HG02571 (cell line): ENCODE results near the gene DHRS4.

ENCODE experiments used
- ATAC-seq: cut with Tn5 transposase; IDR thresholded peaks from one replicate; pipeline ENCODE4 v1.9.1; 2021; ENCODE audit warnings: mild to moderate bottlenecking, moderate library complexity; ENCODE audit not compliant: unreplicated experiment

Gene DHRS4

GRCh38 chr14:23953464-23954278 is at the start of gene DHRS4:
Gene DHRS4, plus strand, starts transcription at chr14:23953770. Its CDS starts 19 bp downstream, at chr14:23953789.
- peak; percentile 88 for ATAC-seq

DNA sequence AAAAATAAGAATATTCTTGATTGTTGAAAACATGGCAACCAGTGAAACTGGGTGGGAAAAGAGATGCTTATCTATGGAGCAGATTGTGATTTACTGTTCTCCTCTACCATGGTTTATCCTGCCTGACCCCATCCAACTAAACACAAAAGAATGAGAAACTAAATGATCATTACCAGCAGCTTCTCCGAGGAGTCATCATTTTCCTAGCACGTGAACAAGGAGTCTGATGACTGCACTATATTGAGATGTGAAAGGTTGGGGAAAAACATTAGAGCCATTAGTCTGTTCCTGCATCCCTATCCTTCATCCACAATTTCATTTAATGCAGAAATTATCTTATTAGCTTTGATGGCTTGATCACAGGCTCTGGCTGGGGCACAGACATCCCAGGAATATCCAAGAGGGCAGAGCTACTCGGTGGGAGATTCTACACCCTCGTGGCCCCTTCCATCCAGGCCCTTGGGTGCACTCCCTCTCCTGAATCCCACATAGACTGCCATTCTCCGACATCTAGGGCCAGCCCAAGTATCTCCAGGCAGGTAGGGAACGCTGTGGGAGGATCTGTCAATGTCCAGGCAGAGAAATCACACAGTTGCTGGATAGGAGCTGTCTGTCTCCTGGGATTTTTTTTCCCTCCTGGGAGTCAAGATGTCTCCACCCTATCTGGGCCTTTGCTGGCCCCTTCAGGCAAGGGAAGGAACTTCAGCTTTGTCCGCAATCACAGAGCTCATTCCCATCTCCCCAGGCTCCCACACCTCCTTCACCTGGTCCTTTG is 43.3 kb upstream of the DHRS4 start:
- ATAC-seq = no peak

DNA sequence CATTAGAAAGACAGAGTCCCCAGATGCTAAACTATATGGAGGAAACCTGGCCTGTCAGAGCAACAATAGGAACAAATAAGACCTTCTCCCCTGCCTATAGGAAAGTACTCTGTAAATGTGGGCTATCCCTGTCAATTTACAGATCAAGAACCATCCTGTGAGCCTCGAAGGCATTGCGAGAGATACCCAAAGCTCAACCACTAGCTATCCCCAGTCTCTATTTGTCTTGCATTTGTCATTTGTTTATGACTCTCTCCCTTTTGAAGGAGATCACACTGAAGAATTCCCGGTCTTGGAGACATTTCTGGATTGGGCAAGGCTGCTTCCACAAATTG is 42.7 kb upstream of the DHRS4 start:
- ATAC-seq = no peak

DNA sequence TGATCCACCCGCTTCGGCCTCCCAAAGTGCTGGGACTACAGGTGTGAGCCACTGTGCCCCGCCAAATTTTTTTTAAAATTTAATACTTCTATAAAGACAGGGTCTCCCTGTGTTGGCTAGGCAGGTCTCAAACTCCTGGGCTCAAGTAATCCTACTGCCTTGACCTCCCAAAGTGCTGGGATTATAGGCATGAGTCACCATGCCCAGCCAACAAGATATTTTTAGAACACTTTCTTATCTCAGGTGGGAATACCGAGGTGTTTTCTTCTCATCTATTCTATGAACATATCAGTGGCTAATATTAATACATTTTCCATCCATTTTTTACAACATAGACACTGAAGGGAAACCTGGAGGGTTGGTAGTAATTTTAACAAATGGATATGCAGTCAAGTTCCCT is 38.0 kb upstream of the DHRS4 start:
- no peak for ATAC-seq

DNA sequence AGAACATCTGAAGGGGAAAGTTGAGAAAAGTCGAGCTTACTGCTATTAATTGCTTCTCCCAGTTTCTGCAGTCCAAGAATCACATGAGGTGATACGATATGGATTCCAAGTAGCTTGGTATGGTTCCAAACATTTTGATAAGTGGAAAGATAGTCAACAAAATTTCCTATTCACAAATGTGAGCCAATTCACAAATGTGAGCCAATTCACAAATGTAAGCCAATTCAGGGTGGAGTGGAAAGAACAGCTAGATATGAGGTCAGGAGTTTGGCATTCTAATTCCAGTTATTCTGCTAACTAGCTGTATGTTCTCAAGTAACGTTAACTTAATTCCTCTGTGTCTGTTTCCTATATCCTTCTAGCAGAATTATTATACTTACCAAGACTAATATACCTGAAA is 37.6 kb upstream of the DHRS4 start:
- ATAC-seq = no peak

- no peak for ATAC-seq
Measured at GRCh38 chr14:23916446-23916845, 37.1 kb upstream of the DHRS4 start.

- ATAC-seq = no peak
Measured at GRCh38 chr14:23922545-23922944, 31.0 kb upstream of the DHRS4 start.

DNA sequence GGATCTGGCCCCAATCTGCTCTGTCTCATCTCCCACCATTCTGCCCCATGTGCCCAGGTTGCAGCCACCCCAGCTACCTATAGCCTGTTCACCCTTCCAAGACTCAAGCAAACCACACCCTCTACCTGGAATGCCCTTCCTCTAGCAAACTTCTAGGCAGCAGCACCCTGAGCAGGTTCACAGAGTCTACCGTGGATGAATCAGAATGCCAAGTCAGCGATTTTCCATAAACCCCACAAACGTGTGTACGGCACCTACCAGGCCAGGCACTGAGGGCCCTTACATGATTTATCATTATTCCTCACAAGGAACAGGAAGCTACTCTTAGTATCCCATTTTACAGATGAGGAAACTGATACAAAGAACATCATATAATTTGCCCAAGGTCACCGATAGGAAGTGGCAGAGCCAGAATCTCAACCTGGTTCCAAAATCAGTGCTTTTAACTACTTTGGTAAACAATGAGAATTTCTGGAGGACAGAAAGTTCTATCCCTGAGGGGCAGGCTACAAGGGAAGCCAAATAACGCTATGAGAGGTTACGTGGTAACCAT is 28.0 kb upstream of the DHRS4 start:
- ATAC-seq = no peak

DNA sequence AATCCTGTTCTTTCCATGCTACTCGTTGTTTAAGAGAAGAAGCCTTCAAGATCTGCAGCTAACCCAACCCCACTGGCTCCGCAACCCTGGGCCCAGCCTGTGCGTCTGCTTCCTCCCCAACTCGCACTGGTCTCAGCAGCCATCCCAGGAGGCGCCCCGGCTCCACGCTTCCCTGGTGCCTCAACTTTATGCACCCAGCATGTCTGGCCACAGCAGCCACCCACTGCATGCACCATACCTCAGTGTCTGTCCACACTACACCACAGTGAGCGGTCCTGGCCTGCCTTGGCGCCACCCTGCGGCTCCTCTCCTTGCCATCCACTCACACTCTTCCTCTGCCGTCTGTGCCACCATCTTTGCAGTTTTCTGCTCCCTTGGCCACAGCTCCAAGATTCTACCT is 27.0 kb upstream of the DHRS4 start:
- no peak for ATAC-seq

- no peak for ATAC-seq
Measured at GRCh38 chr14:23929136-23929535, 24.4 kb upstream of the DHRS4 start.

DNA sequence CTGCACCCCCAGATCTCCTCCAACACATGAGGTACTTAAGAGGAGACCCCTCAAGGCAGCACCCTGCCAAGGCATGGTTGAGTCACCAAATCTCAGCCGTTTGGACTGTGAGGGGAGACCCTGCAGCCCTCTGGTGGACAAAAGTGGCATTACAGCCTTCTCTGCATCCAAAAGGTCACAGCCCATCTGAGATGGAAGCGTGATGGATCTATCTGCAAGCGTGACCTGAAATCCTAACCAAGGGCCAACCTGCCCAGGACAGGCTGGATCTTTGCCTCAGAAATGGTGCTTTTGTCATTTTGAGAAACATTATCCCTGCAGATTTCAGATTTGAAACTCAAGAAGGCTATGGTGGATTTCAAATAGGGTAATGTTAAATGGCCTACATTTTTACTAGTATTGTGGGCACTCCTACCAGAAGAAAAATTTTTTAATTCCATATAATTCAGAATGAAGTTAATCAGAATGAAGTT is 23.7 kb upstream of the DHRS4 start:
- ATAC-seq = no peak

GRCh38 chr14:23930742-23931141 is 22.8 kb upstream of the DHRS4 start:
- ATAC-seq = no peak

GRCh38 chr14:23931721-23932289 is 21.8 kb upstream of the DHRS4 start:
- ATAC-seq = no peak

- ATAC-seq = no peak
Measured at GRCh38 chr14:23932639-23933038, 20.9 kb upstream of the DHRS4 start.

- no peak for ATAC-seq
Measured at GRCh38 chr14:23933108-23933741, 20.3 kb upstream of the DHRS4 start.

DNA sequence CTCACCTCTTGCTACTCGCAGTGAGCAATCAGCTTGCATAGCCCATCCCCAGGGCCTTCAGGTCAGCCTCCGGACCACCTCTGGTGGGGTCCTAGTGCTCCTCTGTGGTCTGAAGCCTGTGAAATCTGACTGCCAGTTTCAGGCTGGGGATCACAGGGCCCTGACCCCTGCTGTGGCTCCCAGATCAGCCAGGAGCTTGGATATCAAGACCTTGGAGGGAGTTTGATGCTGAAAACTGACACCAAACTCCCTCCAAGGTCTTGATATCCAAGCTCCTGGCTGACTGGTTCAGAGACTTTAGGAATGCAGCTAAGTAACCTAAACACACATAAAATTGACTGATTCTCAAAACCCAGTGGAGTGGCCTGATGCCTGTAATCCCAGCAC is 19.8 kb upstream of the DHRS4 start:
- ATAC-seq = no peak

- no peak for ATAC-seq
Measured at GRCh38 chr14:23935158-23935557, 18.4 kb upstream of the DHRS4 start.

DNA sequence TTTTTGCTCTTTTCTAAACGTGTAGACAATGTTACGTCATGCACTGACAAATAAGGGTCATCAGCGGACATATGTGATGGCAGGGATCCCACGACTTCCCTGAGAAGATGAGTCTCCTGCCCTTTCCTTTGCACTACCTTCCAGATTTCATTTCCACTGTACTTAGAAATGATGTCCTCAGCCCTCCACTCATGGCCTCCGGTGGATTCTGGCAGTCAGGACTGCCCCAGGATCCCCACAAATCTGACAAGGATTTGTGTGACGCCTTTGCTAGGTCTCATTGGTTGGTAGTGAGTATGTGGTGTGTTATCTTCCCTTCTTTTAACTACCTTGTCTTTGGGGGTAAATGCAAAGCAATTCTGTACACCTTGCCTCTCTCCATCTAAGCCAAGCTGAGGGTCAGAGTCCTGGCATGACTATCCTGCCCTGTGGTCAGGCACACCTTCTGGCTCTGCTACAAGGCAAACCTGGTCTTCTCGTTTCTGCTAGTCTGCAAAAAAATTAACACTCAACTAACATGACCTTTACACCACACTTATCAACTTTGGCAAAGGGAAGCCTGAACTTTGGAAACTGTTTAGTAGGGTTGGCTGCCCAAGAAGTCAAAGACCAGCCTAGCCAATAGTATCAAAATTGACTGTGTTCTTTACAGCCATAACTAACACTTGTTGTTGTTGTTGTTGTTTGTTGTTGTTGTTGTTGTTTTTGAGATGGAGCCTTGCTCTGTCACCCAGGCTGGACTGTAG is 17.3 kb upstream of the DHRS4 start:
- ATAC-seq = no peak

- ATAC-seq = no peak
Measured at GRCh38 chr14:23937203-23937602, 16.4 kb upstream of the DHRS4 start.

GRCh38 chr14:23938823-23939222 is 14.7 kb upstream of the DHRS4 start:
- ATAC-seq = no peak
